Cardiac fibroblast (primary cell): Measurements from ENCODE around the gene STMN3.

ENCODE experiments used
- DNase-seq, 2 donors: peaks; one replicate each; pipeline versions ENCODE4 v3.0.0 to v3.0.0-alpha.2; 2010; ENCODE audit warnings: low read depth in 2 of 2
- H3K4me3 ChIP-seq, 2 donors: replicated peaks in 1 of 2; 1 replicate in 1 of 2; 2 replicates in 1 of 2; pipeline ENCODE4 v1.5.1; 2011; ENCODE audit warnings: low read depth in 2 of 2, low read length in 2 of 2, mild to moderate bottlenecking in 2 of 2, moderate library complexity in 1 of 2
- TF ChIP-seq, protein P1 (sequence below): IDR thresholded peaks from one replicate; pipeline ENCODE4 v1.5.1; 2011; ENCODE audit warnings: low read depth, mild to moderate bottlenecking, low read length, inconsistent platforms

Gene STMN3

DNA sequence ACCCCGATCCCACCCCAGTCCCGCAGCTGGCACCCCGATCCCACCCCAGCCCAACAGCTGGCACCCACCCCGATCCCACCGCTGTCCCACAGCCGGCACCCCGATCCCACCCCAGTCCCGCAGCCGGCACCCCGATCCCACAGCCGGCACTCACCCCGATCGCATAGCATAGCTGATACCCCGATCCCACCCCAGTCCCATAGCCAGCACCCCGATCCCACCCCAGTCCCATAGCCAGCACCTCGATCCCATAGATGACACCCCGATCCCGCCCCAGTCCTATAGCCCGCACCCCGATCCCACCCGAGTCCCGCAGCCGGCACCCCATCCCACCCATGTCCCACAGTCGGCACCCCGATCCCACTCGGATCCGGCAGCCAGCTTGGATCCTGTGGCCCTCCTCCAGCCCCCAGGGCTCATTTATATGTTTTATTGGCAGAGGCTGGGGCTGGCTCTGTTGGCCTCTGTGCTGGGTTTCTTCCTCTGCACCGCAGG lies 25.4 kb downstream of the STMN3 start:
- H3K4me3 ChIP-seq = peak overlapping the region; percentile 96 to 98
- TF ChIP-seq, protein P1, sequence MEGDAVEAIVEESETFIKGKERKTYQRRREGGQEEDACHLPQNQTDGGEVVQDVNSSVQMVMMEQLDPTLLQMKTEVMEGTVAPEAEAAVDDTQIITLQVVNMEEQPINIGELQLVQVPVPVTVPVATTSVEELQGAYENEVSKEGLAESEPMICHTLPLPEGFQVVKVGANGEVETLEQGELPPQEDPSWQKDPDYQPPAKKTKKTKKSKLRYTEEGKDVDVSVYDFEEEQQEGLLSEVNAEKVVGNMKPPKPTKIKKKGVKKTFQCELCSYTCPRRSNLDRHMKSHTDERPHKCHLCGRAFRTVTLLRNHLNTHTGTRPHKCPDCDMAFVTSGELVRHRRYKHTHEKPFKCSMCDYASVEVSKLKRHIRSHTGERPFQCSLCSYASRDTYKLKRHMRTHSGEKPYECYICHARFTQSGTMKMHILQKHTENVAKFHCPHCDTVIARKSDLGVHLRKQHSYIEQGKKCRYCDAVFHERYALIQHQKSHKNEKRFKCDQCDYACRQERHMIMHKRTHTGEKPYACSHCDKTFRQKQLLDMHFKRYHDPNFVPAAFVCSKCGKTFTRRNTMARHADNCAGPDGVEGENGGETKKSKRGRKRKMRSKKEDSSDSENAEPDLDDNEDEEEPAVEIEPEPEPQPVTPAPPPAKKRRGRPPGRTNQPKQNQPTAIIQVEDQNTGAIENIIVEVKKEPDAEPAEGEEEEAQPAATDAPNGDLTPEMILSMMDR = no peak
- DNase-seq = no peak

DNA sequence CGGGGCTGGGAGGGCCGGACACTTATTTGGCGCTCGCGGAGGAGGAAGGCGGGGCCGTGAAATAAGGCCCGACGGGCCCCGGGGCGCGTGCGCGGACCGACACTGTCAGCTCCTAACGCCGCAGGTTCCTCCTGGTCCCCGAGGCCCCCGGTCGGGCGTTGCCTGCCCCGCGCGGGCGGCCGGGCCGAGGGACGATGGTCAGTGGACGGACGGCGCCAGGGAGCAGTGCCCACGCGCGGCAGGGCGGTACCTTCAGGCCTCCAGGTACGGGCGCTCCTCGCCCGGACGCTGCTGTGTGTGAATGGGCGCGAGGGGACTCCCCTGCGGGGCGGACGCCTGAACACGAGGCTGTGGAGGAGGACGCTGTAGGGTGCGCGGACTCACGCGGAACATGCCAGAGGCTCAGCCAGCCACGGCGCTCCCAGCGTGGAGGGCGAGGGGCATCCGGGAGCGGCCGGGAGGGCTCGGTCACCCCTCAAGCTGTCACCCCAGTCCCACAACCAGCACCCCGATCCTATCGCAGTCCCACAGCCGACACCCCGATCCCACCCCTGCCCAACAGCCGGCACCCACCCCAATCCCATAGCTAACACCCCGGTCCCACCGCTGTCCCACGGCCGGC lies 26.0 kb downstream of the STMN3 start:
- H3K4me3 ChIP-seq = peak overlapping the region; percentile 96 to 98
- TF ChIP-seq, protein P1 = no peak
- DNase-seq = peak; percentile 96 to 97

DNA sequence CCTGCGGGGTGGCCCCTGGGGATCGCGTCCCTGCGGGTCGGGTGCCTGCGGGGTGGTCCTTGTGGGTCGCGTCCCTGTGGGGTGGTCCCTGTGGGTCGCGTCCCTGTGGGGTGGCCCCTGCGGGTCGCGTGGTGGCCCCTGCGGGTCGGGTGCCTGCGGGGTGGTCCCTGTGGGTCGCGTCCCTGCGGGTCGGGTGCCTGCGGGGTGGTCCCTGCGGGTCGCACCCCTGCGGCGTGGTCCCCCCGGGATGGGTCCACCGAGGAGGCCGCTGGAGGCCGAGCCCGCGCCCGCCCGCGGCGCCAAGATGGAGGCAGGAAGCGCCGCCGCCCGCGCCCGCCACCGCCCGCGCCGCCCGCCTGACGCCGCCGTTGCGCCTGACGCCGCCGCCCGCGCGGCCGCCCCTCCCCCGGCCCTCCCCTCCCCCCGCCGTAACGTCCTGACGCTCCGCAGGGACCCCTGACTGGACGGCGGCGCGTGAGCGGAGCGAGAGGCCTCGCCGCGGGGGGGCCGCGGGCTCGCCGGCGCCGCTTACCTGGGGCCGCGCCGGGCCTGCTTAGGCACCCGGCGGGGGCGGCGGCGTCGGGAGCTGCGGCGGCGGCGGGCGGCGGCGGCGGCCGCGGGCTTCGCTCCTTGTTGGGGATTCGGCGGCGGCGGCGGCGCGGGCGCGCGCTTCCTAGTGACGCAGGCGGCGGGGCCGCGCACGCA lies 26.6 kb downstream of the STMN3 start, which contains the start of gene GMEB2:
TSS of gene GMEB2 (minus strand) at position 678 of the 705 bp plus-strand sequence. CDS start 7,704 bp downstream, outside the sequence.
- peak within 1 kb of the TSS; percentile 96 to 98 for H3K4me3 ChIP-seq
- peak in 1 of 2 donors; percentile 83 for DNase-seq
- TF ChIP-seq, protein P1 = no peak

DNA sequence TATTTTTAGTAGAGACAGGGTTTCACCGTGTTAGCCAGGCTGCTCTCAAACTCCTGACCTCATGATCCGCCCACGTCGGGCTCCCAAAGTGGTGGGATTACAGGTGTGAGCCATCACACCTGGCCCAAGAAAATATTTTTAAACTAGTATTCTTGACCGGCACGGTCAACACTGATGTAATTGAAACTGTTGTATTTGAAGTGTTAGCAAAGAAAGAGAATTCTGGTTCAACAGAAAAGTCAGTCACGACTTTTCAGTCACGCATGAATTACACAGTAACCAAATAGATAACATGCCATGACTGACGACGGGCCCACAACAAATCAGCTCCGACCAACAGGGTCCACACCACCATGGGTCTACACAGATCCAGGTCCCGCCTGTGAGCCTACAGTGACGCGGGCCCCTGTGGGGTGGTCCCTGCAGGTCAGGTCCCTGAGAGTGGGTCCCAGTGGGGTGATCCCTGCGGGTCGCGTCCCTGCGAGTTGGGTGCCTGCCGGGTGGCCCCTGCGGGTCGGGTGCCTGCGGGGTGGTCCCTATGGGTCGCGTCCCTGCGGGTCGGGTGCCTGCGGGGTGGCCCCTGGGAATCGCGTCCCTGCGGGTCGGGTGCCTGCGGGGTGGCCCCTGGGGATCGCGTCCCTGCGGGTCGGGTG lies 27.3 kb downstream of the STMN3 start:
- TF ChIP-seq, protein P1 = no peak
- peak; percentile 25 to 34 for DNase-seq
- H3K4me3 ChIP-seq = peak overlapping the region; percentile 76 to 81

DNA sequence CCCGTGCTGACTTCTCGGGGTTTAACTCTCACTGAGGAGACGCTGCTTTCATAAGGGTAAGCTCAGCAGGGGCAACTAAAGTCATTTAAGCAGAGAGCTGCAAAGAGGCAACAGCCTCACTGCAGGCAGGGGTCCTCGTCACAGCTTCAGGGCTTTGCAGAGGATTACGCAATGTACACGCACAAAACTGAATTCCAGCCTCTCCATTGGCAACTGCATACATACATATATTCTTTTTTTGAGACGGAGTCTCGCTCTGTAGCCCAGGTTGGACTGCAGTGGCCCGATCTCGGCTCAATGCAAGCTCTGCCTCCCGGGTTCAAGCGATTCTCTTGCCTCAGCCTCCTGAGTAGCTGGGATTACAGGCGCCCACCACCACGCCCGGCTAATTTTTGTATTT lies 28.7 kb downstream of the STMN3 start:
- no peak overlapping the region for H3K4me3 ChIP-seq
- peak; percentile 31 to 70 for DNase-seq
- TF ChIP-seq, protein P1 = no peak

DNA sequence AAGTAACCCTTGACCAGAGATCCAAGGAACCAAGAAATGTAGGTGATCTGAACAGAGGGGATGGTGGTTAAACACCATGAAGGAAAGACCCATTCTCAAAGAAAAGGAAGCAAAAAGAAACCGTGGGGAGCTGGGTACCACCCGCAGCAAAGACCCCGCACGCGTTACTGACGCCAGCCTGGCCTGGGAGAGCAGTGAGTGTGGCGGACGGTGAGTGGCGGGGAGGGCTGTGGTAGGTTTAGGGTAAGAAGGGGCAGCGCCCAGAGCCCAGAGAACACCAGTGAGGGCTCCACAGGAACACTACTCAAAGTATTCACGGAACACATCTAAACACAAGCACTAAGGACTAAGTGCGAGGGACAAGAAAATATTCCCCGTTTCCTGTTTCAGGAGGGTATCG lies 30.5 kb downstream of the STMN3 start:
- TF ChIP-seq, protein P1 = no peak

More for the DNA sequence above, 30.5 kb downstream of the STMN3 start:
- no peak overlapping the region for H3K4me3 ChIP-seq
- DNase-seq = no peak
